GM11168 (cell line): Measurements from ENCODE around the gene GRM8.
"Not testable (repeated sequence)": the region's sequence is repeated elsewhere in the genome, so short reads cannot be mapped to it uniquely, and the experiment has no call there.

ENCODE experiments used
- in situ Hi-C: fragments of 300-500 bp; cut with MboI; formaldehyde crosslinking; loops from one replicate; pipeline ENCODE4 v1.12.0; 2022; ENCODE audit warnings: low sequenced_read_pairs; ENCODE audit not compliant: unreplicated experiment

The GRM8 gene

GRCh38 chr7:126953461-126953860 lies 299.3 kb downstream of the GRM8 start:
- in situ Hi-C loops = no loop called here

- in situ Hi-C loops = no loop called here
Measured at GRCh38 chr7:126948664-126949063, 304.1 kb downstream of the GRM8 start.

- in situ Hi-C loops = no loop called here
Measured at GRCh38 chr7:126940723-126941307, 311.9 kb downstream of the GRM8 start.

- in situ Hi-C loops = no loop called here
Measured at GRCh38 chr7:126937171-126937570, 315.6 kb downstream of the GRM8 start.

GRCh38 chr7:126931581-126931980 lies 321.2 kb downstream of the GRM8 start:
- in situ Hi-C loops = no loop called here

- in situ Hi-C loops = no loop called here
Measured at GRCh38 chr7:126930166-126930565, 322.6 kb downstream of the GRM8 start.

- in situ Hi-C loops = no loop called here
Measured at GRCh38 chr7:126924477-126924876, 328.3 kb downstream of the GRM8 start.

GRCh38 chr7:126911627-126912026 lies 341.1 kb downstream of the GRM8 start:
- in situ Hi-C loops = not testable (repeated sequence)

GRCh38 chr7:126908564-126908963 lies 344.2 kb downstream of the GRM8 start:
- in situ Hi-C loops = loop anchor here (10.0 kb wide), 1 partner anchor 114 kb away; no protein-coding TSS in a partner anchor

- in situ Hi-C loops = loop anchor here (10.0 kb wide), 1 partner anchor 113 kb away; no protein-coding TSS in a partner anchor
Measured at GRCh38 chr7:126907657-126908056, 345.1 kb downstream of the GRM8 start.

- in situ Hi-C loops = loop anchor here (10.0 kb wide), 1 partner anchor 110 kb away; no protein-coding TSS in a partner anchor
Measured at GRCh38 chr7:126905255-126905654, 347.5 kb downstream of the GRM8 start.

- in situ Hi-C loops = loop anchor here (10.0 kb wide), 1 partner anchor 106 kb away; no protein-coding TSS in a partner anchor
Measured at GRCh38 chr7:126901041-126901765, 351.5 kb downstream of the GRM8 start.

GRCh38 chr7:126887980-126888379 lies 364.8 kb downstream of the GRM8 start:
- in situ Hi-C loops = not testable (repeated sequence)

GRCh38 chr7:126887560-126887959 lies 365.2 kb downstream of the GRM8 start:
- in situ Hi-C loops = not testable (repeated sequence)

- in situ Hi-C loops = not testable (repeated sequence)
Measured at GRCh38 chr7:126882730-126883129, 370.0 kb downstream of the GRM8 start.

GRCh38 chr7:126881908-126882307 lies 370.8 kb downstream of the GRM8 start:
- in situ Hi-C loops = not testable (repeated sequence)

GRCh38 chr7:126881315-126881714 lies 371.4 kb downstream of the GRM8 start:
- in situ Hi-C loops = no loop called here

GRCh38 chr7:126876536-126876935 lies 376.2 kb downstream of the GRM8 start:
- in situ Hi-C loops = not testable (repeated sequence)

- in situ Hi-C loops = no loop called here
Measured at GRCh38 chr7:126856691-126857291, 395.9 kb downstream of the GRM8 start.

GRCh38 chr7:126845331-126845730 lies 407.4 kb downstream of the GRM8 start:
- in situ Hi-C loops = no loop called here

- in situ Hi-C loops = no loop called here
Measured at GRCh38 chr7:126843883-126844282, 408.9 kb downstream of the GRM8 start.
